GM21619 (cell line): ENCODE results near the gene TAF6.

Source experiments
- ATAC-seq: cut with Tn5 transposase; IDR thresholded peaks from one replicate; pipeline ENCODE4 v1.9.1; 2021; ENCODE audit not compliant: unreplicated experiment

TAF6 gene

DNA sequence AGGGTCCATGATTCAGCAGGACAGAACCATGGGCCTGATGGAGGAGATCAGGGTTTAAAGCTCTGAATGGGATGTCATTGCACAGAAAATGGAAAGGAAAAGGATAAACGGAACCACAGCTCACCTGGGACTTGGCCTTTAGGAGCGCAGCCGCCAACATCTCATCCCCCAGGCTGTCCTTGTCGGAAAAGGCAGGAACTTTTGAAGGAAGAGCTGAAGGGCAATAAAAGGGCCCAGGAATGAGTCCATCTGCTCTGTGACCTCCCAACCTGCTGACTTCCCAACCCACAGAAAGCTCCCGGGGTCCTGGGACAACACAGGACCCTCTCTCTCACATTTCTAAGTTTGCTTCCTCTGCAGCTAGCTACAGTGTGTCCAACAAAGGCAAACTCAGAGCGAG, 43.7 kb downstream of the TAF6 start:
- no peak for ATAC-seq

- ATAC-seq: no peak
These were observed 44.3 kb downstream of the TAF6 start for GRCh38 chr7:100074841-100075240.

DNA sequence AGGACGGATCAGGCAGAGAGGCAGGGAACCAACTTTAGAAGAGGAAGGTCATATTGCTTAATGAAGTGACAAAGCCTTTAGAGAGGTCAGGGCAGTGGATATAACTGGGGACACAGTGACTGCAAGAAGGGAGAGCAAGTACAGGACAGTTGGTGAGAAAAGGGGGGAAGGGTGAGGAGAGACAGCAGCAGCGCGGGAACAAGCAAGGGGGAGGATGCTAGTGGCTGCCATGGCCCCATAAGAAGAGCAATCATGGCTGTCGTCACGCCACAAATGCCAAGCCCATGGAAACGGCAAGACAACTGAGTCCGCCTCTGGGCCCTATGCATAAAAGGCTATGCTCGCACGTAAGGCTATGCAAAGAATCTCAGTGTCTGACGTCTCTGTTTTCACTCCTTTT, 46.7 kb downstream of the TAF6 start:
- no peak for ATAC-seq

DNA sequence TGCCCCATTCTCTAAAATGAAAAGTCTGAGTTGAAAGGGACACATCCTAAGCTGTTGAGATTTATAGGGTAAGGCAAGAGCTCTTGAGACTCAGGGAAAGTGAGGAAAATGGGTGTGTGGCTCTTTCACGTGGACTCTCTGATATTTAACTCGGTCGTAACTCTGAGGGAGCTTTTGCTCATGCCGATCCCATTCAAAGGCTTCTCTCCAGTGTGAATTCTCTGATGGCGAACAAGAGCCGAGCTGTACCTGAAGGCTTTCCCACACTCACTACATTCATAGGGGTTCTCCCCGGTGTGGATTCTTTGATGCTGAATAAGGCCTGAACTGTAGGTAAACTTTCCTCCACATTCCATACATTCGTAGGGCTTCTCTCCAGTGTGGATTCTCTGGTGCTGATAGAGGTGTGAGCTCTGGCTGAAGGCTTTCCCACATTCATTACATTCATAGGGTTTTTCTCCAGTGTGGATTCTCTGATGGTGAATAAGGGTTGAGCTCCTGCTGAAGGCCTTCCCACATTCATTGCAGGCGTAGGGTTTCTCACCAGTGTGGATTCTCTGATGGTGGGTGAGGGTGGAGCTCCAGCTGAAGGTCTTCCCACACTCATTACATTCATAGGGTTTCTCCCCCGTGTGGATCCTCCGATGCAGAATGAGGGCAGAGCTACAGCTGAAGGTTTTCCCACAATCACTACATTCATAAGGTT, 48.0 kb downstream of the TAF6 start:
- no peak for ATAC-seq

GRCh38 chr7:100069991-100070390, 49.2 kb downstream of the TAF6 start:
- ATAC-seq: no peak

GRCh38 chr7:100066953-100067352, 52.2 kb downstream of the TAF6 start:
- no peak for ATAC-seq

GRCh38 chr7:100065452-100066186, 53.5 kb downstream of the TAF6 start:
- no peak for ATAC-seq

DNA sequence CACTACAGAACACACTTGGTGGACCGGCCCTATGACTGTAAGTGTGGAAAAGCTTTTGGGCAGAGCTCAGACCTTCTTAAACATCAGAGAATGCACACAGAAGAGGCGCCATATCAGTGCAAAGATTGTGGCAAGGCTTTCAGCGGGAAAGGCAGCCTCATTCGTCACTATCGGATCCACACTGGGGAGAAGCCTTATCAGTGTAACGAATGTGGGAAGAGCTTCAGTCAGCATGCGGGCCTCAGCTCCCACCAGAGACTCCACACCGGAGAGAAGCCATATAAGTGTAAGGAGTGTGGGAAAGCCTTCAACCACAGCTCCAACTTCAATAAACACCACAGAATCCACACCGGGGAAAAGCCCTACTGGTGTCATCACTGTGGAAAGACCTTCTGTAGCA, 55.0 kb downstream of the TAF6 start:
- ATAC-seq: no peak

DNA sequence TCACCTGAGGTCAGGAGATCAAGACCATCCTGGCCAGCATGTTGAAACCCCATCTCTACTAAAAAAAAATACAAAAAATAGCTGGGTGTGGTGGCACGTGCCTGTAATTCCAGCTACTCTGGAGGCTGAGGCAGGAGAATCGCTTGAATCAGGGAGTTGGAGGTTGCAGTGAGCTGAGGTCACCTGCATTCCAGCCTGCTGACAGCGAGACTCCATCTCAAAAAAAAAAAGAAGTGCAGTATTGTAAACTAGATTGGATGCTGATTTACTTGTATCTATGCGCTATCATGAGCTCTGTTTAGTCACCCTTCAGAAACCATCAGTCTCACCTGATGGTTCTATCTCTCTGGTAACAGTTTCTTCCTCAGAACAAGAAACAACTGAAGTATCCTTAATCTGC, 55.8 kb downstream of the TAF6 start:
- ATAC-seq: no peak

DNA sequence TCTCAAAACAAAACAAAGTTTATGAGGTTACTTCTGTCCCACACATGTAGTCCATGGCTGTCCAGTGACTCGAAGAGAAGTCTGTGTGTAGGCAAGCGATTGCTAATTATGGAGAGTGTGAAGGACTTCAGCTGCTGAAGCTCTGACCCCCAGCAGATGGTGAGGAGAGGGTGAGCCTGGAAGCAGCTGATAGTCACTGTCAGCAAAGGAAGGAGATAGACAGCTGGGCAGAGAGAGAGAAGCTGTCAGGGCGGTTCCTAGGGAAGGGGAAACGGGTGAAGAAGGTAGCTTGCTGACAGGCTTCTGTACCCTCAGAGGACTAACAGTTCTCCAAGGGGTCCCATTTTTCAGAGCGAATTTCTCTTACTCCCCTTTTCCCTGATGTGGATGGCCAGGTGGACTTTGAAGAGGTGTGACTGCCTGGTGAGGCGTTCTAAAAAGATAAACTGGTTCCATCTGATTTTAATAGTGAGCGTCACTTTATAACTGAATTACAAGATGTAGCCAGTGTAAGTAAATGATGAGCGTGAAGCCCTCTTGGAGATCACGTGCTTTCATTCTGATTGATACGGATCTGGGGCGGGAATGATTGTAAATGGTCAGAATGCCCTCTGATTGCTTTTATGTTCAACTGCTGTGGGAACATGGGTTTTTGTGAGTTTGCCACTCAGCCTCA, 57.5 kb downstream of the TAF6 start:
- ATAC-seq: no peak

- no peak for ATAC-seq
These were observed 59.9 kb downstream of the TAF6 start for GRCh38 chr7:100059251-100059739.
